NCI-H2107 treated with DMSO at 0.1 percent for 48 hours (cell line): ENCODE measurements around the gene RPRD1B.

ENCODE experiments used
- DNase-seq: peaks from one replicate; lab custom pipeline; 2025; ENCODE audit not compliant: unreplicated experiment; lab: John Stamatoyannopoulos, UW

The RPRD1B gene

GRCh38 chr20:38119446-38119845 lies 85.9 kb downstream of the RPRD1B start:
- DNase-seq = no peak

- no peak for DNase-seq
Measured at GRCh38 chr20:38120625-38120988, 87.1 kb downstream of the RPRD1B start.

GRCh38 chr20:38121741-38122140 lies 88.2 kb downstream of the RPRD1B start:
- no peak for DNase-seq

GRCh38 chr20:38123021-38123587 lies 89.6 kb downstream of the RPRD1B start:
- no peak for DNase-seq

- DNase-seq = no peak
Measured at GRCh38 chr20:38125157-38126056, 91.9 kb downstream of the RPRD1B start.

- no peak for DNase-seq
Measured at GRCh38 chr20:38126146-38126921, 92.8 kb downstream of the RPRD1B start.

- DNase-seq = no peak
Measured at GRCh38 chr20:38126932-38127621, 93.5 kb downstream of the RPRD1B start.

- no peak for DNase-seq
Measured at GRCh38 chr20:38127920-38128528, 94.5 kb downstream of the RPRD1B start.

- no peak for DNase-seq
Measured at GRCh38 chr20:38128691-38129090, 95.1 kb downstream of the RPRD1B start.

- DNase-seq = no peak
Measured at GRCh38 chr20:38129248-38129865, 95.8 kb downstream of the RPRD1B start.

- DNase-seq = no peak
Measured at GRCh38 chr20:38129893-38130609, 96.5 kb downstream of the RPRD1B start.

- DNase-seq = no peak
Measured at GRCh38 chr20:38130687-38131587, 97.4 kb downstream of the RPRD1B start.

- no peak for DNase-seq
Measured at GRCh38 chr20:38131588-38132121, 98.1 kb downstream of the RPRD1B start.

- DNase-seq = no peak
Measured at GRCh38 chr20:38132156-38132909, 98.8 kb downstream of the RPRD1B start.

GRCh38 chr20:38132910-38133501 lies 99.5 kb downstream of the RPRD1B start:
- DNase-seq = no peak

- no peak for DNase-seq
Measured at GRCh38 chr20:38133680-38134426, 100.3 kb downstream of the RPRD1B start.
